ENCODE results near the gene EXOSC6.
"Not testable (repeated sequence)": the region's sequence is repeated elsewhere in the genome, so short reads cannot be mapped to it uniquely, and the experiment has no call there.

DNA sequence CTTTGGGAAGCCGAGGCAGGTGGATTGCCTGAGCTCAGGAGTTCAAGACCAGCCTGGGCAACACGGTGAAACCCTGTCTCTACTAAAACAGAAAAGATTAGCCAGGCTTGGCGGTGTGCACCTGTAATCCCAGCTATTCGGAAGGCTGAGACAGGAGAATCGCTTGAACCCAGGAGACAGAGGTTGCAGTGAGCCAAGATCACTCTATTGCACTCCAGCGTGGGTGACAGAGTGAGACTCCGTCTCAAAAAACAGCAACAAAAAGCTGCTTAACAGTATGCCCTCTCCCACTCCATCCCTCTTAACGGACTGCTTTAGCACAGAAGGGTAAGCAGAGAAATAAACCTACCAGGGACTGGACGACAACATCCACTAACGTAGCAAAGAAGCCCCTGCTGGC is 16.2 kb upstream of the EXOSC6 start:
- TF ChIP-seq, protein P1, sequence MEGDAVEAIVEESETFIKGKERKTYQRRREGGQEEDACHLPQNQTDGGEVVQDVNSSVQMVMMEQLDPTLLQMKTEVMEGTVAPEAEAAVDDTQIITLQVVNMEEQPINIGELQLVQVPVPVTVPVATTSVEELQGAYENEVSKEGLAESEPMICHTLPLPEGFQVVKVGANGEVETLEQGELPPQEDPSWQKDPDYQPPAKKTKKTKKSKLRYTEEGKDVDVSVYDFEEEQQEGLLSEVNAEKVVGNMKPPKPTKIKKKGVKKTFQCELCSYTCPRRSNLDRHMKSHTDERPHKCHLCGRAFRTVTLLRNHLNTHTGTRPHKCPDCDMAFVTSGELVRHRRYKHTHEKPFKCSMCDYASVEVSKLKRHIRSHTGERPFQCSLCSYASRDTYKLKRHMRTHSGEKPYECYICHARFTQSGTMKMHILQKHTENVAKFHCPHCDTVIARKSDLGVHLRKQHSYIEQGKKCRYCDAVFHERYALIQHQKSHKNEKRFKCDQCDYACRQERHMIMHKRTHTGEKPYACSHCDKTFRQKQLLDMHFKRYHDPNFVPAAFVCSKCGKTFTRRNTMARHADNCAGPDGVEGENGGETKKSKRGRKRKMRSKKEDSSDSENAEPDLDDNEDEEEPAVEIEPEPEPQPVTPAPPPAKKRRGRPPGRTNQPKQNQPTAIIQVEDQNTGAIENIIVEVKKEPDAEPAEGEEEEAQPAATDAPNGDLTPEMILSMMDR (IDR thresholded peaks at IDR 0.05): not testable (repeated sequence)
- TF ChIP-seq POLR2AphosphoS5, POLR2A (IDR thresholded peaks at IDR 0.05): not testable (repeated sequence)
